ENCODE results near the gene CHADL. TPM values are rescaled to one million over a fixed set of nuclear protein-coding genes. Genes with fewer than 3 reads are reported as not detected.

CHADL gene
- total and polyA plus RNA-seq, 2 of the 8 experiments (the other 6 are each of a cell fraction or from before 2014, with no cell fraction given), result 0.78 to 1.4 TPM

DNA sequence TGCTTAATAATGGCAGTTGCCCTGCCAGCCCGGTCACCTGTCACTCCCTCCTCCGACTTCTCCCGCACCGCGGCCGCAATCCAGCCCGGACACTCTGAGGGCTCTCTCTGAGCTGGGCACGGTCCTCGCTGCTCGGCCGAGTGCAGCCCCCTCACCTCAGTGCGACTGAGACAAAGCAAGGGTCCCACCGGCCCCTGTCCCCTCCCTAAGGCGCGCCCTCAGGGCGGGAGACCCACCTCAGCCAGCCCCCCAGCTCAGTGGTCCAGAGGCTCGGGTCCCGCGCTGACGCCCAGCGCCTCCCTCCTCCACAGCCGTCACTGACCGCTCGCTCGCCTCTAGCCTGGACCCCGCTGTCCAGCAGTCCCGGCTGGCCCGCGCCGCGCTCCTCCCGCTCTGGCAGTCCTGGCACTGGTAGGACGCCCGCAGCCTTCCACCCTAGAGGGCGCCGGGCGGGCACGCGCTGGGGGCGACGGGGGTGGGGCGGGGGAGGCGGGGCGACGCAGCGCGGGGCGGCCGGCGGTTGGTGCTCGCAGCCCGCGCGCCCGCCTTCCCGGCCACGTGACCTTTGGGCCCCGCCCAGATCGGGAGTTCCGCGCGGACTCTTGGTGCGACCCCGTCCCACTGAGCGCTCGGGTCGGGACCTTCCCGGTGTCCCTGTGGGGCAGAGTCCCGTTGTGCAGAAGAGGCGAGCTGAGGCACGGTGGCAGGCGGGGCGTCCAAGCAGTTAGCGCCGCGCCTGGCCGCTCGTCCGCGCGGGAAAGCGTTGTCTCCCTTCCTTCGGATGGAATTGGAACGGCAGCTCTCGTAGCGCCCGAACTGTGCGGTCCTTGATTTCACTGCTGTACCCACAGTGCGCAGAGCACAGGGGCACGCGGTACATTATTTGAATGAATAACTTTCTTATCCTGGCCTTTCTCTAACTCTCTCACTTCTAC is 43.4 kb downstream of the CHADL start (continued):
- no peak; the same call in 1 of the 2 replicates for TF ChIP-seq KDM1A (IDR thresholded peaks at IDR 0.05; ENCODE audit: borderline replicate concordance, low read length)
- TF ChIP-seq RNF2 (IDR thresholded peaks at IDR 0.05; ENCODE audit: borderline replicate concordance, low read depth, low read length, missing control alignments, poor library complexity, severe bottlenecking), result no peak
- no peak; the same call in 1 of the 2 replicates for TF ChIP-seq TAF1 (IDR thresholded peaks at IDR 0.05; ENCODE audit: low read depth, low read length)
- TF ChIP-seq CHD2 (IDR thresholded peaks at IDR 0.05; ENCODE audit: low read length), result no peak
- 0 out of 2 replicates have a peak, but pooled peaks have one; percentile 15 for TF ChIP-seq TBP (IDR thresholded peaks at IDR 0.05; ENCODE audit: low read depth, low read length)
- no peak for TF ChIP-seq SIX5 (IDR thresholded peaks at IDR 0.05; ENCODE audit: low read depth, low read length)
- no peak for TF ChIP-seq TAF7 (optimal IDR thresholded peaks at IDR 0.05; ENCODE audit: borderline replicate concordance, low read depth, low read length)
- TF ChIP-seq EP300 (IDR thresholded peaks at IDR 0.05; ENCODE audit: borderline replicate concordance in 1 of 2, low read depth in 2 of 2, low read length in 2 of 2), result no peak
- TF ChIP-seq NANOG (IDR thresholded peaks at IDR 0.05; ENCODE audit: insufficient read depth, low read depth, low read length, poor library complexity, severe bottlenecking), result no peak
- TF ChIP-seq, protein P1, sequence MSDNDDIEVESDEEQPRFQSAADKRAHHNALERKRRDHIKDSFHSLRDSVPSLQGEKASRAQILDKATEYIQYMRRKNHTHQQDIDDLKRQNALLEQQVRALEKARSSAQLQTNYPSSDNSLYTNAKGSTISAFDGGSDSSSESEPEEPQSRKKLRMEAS (IDR thresholded peaks at IDR 0.05), result peak; percentile 80
- TF ChIP-seq ASH2L (IDR thresholded peaks at IDR 0.05; ENCODE audit: low read length), result peak; percentile 50
- TF ChIP-seq, protein P2, sequence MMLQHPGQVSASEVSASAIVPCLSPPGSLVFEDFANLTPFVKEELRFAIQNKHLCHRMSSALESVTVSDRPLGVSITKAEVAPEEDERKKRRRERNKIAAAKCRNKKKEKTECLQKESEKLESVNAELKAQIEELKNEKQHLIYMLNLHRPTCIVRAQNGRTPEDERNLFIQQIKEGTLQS (IDR thresholded peaks at IDR 0.05; ENCODE audit: insufficient read depth, low read depth, low read length), result peak; percentile 78; the same call in 1 of the 2 replicates
- TF ChIP-seq EGR1 (IDR thresholded peaks at IDR 0.05; ENCODE audit: borderline replicate concordance, low read depth, low read length), result no peak
- TF ChIP-seq CBX8 (IDR thresholded peaks at IDR 0.05; ENCODE audit: borderline replicate concordance, low read depth, low read length), result no peak
- TF ChIP-seq CREB1 (IDR thresholded peaks at IDR 0.05), result no peak; the same call in 1 of the 2 replicates
- TF ChIP-seq, protein P3, sequence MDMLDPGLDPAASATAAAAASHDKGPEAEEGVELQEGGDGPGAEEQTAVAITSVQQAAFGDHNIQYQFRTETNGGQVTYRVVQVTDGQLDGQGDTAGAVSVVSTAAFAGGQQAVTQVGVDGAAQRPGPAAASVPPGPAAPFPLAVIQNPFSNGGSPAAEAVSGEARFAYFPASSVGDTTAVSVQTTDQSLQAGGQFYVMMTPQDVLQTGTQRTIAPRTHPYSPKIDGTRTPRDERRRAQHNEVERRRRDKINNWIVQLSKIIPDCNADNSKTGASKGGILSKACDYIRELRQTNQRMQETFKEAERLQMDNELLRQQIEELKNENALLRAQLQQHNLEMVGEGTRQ (IDR thresholded peaks at IDR 0.05; ENCODE audit: low read length), result peak; percentile 91
- no peak for TF ChIP-seq TEAD4 (IDR thresholded peaks at IDR 0.05; ENCODE audit: low read depth, low read length)
